22Rv1 (cell line): ENCODE data around the gene TERB1.
A peak's percentile ranks its signal among the peaks of the same experiment; 100 is the strongest.

ENCODE experiments used
- H3K27ac ChIP-seq: fragments of 450-650 bp; 2 replicates; pipeline ENCODE4 v1.5.1; 2017
- CTCF ChIP-seq: fragments of 450-650 bp; IDR thresholded peaks from 2 replicates; pipeline ENCODE4 v1.5.1; 2017; ENCODE audit warnings: mild to moderate bottlenecking
- ZFX ChIP-seq: fragments of 450-650 bp; IDR thresholded peaks from 2 replicates; pipeline ENCODE4 v1.6.1; 2017; ENCODE audit warnings: antibody characterized with exemption, borderline replicate concordance

The TERB1 gene

GRCh38 chr16:66754819-66755218, 46.6 kb downstream of the TERB1 start:
- no peak for TF ChIP-seq ZFX
- TF ChIP-seq CTCF = no peak
- H3K27ac ChIP-seq = no peak overlapping the region

- TF ChIP-seq ZFX = no peak
- TF ChIP-seq CTCF = no peak
- no peak overlapping the region for H3K27ac ChIP-seq
Observed at GRCh38 chr16:66754211-66754610, 47.2 kb downstream of the TERB1 start.

- no peak overlapping the region for H3K27ac ChIP-seq
- TF ChIP-seq CTCF (no peak), ZFX (no peak)
Observed at GRCh38 chr16:66752958-66753357, 48.4 kb downstream of the TERB1 start.

GRCh38 chr16:66752379-66752778, 49.0 kb downstream of the TERB1 start:
- TF ChIP-seq CTCF = no peak
- no peak for TF ChIP-seq ZFX
- peak overlapping the region; percentile 77; the same call in 1 of the 2 replicates for H3K27ac ChIP-seq

- peak overlapping the region; percentile 77 for H3K27ac ChIP-seq
- peak; percentile 81 for TF ChIP-seq CTCF
- TF ChIP-seq ZFX = no peak
Observed at GRCh38 chr16:66751992-66752322, 49.4 kb downstream of the TERB1 start.

- peak within 1 kb of the TSS; percentile 77 for H3K27ac ChIP-seq
Observed at GRCh38 chr16:66751303-66751991, 49.9 kb downstream of the TERB1 start, which contains the start of gene DYNC1LI2. Gene DYNC1LI2 (minus strand): TSS chr16:66751609. CDS start chr16:66751591, 18 bp downstream.

More at GRCh38 chr16:66751303-66751991, 49.9 kb downstream of the TERB1 start, which contains the start of gene DYNC1LI2:
- TF ChIP-seq CTCF (peak; percentile 99), ZFX (no peak)
